SK-N-SH treated with all-trans-retinoic acid at 6 μM for 48 hours (cell line): ENCODE data around the gene TXLNA.
A peak's percentile ranks its signal among the peaks of the same experiment; 100 is the strongest.

Experiments
- ATAC-seq: fragments of 200-7000 bp; cut with Tn5 transposase; 3 replicates; pipeline ENCODE4 v1.9.1; 2020; ENCODE audit warnings: mild to moderate bottlenecking, moderate library complexity
- ARNTL ChIP-seq: fragments of 450-650 bp; formaldehyde crosslinking; IDR thresholded peaks from 2 replicates; pipeline ENCODE4 v1.5.0; 2020; ENCODE audit warnings: low read depth, mild to moderate bottlenecking, moderate library complexity, borderline replicate concordance
- BACH2 ChIP-seq: fragments of 250-450 bp; sonication (Bioruptor Pico); IDR thresholded peaks from 2 replicates; pipeline ENCODE4 v1.9.0; 2021; ENCODE audit warnings: mild to moderate bottlenecking, borderline replicate concordance
- CSDC2 ChIP-seq: fragments of 250-450 bp; sonication (Bioruptor Pico); IDR thresholded peaks from 2 replicates; pipeline ENCODE4 v1.5.0; 2020; ENCODE audit warnings: mild to moderate bottlenecking, moderate library complexity
- CSRNP3 ChIP-seq: fragments of 250-450 bp; sonication (Bioruptor Pico); IDR thresholded peaks from 2 replicates; pipeline ENCODE4 v1.5.1; 2021; ENCODE audit warnings: mild to moderate bottlenecking, moderate library complexity
- ESRRG ChIP-seq: fragments of 250-450 bp; sonication (Bioruptor Pico); IDR thresholded peaks from 2 replicates; pipeline ENCODE4 v1.6.1; 2021; ENCODE audit warnings: mild to moderate bottlenecking
- GLIS3 ChIP-seq: fragments of 250-450 bp; sonication (Bioruptor Pico); IDR thresholded peaks from 2 replicates; pipeline ENCODE4 v1.5.0; 2020; ENCODE audit warnings: mild to moderate bottlenecking, moderate library complexity
- ISL1 ChIP-seq: fragments of 250-450 bp; sonication (Bioruptor Pico); IDR thresholded peaks from 2 replicates; pipeline ENCODE4 v2.1.2; 2022; ENCODE audit warnings: mild to moderate bottlenecking, moderate library complexity
- OSR1 ChIP-seq: fragments of 250-450 bp; sonication (Bioruptor Pico); IDR thresholded peaks from 2 replicates; pipeline ENCODE4 v1.8.0; 2022; ENCODE audit warnings: moderate library complexity, mild to moderate bottlenecking, inconsistent platforms
- PATZ1 ChIP-seq: fragments of 250-450 bp; sonication (Bioruptor Pico); IDR thresholded peaks from 2 replicates; pipeline ENCODE4 v1.8.0; 2020; ENCODE audit warnings: mild to moderate bottlenecking, moderate library complexity, borderline replicate concordance
- PPARA ChIP-seq: fragments of 250-450 bp; sonication (Bioruptor Pico); IDR thresholded peaks from 2 replicates; pipeline ENCODE4 v1.5.0; 2020; ENCODE audit warnings: mild to moderate bottlenecking, borderline replicate concordance
- RARB ChIP-seq: fragments of 250-450 bp; sonication (Bioruptor Pico); IDR thresholded peaks from 2 replicates; pipeline ENCODE4 v1.8.0; 2021; ENCODE audit warnings: mild to moderate bottlenecking, moderate library complexity
- SNAI2 ChIP-seq: fragments of 250-450 bp; sonication (Bioruptor Pico); IDR thresholded peaks from 2 replicates; pipeline ENCODE4 v1.5.0; 2020; ENCODE audit warnings: mild to moderate bottlenecking, moderate library complexity
- TCF4 ChIP-seq: fragments of 250-450 bp; sonication (Bioruptor Pico); IDR thresholded peaks from 2 replicates; pipeline ENCODE4 v1.8.0; 2021; ENCODE audit warnings: mild to moderate bottlenecking, moderate library complexity, borderline replicate concordance
- TOX ChIP-seq: fragments of 250-450 bp; sonication (Bioruptor Pico); IDR thresholded peaks from 2 replicates; pipeline ENCODE4 v1.8.0; 2021; ENCODE audit warnings: mild to moderate bottlenecking, moderate library complexity, borderline replicate concordance
- TSHZ2 ChIP-seq: fragments of 250-450 bp; sonication (Bioruptor Pico); IDR thresholded peaks from 2 replicates; pipeline ENCODE4 v1.5.0; 2020; ENCODE audit warnings: mild to moderate bottlenecking, moderate library complexity
- ZFP3 ChIP-seq: fragments of 250-450 bp; sonication (Bioruptor Pico); IDR thresholded peaks from 2 replicates; pipeline ENCODE4 v1.5.0; 2020; ENCODE audit warnings: mild to moderate bottlenecking, moderate library complexity
- ZFP30 ChIP-seq: fragments of 450-650 bp; formaldehyde crosslinking; IDR thresholded peaks from 2 replicates; pipeline ENCODE4 v1.5.0; 2022; ENCODE audit warnings: mild to moderate bottlenecking, moderate library complexity
- ZNF565 ChIP-seq: fragments of 450-650 bp; formaldehyde crosslinking; conservative IDR thresholded peaks from 2 replicates; pipeline ENCODE4 v1.5.0; 2020; ENCODE audit warnings: low read depth, mild to moderate bottlenecking, moderate library complexity
- ZNF70 ChIP-seq: fragments of 450-650 bp; formaldehyde crosslinking; IDR thresholded peaks from 2 replicates; pipeline ENCODE4 v1.5.0; 2020; ENCODE audit warnings: mild to moderate bottlenecking, moderate library complexity
- ZNF8 ChIP-seq: fragments of 450-650 bp; formaldehyde crosslinking; IDR thresholded peaks from 2 replicates; pipeline ENCODE4 v1.5.0; 2020; ENCODE audit warnings: mild to moderate bottlenecking, moderate library complexity
- TF ChIP-seq, protein P1 (sequence below): fragments of 250-450 bp; sonication (Bioruptor Pico); IDR thresholded peaks from 2 replicates; pipeline ENCODE4 v1.5.1; 2020; ENCODE audit warnings: low read depth, mild to moderate bottlenecking, moderate library complexity
- TF ChIP-seq, protein P2 (sequence below): fragments of 250-450 bp; sonication (Bioruptor Pico); IDR thresholded peaks from 2 replicates; pipeline ENCODE4 v1.8.0; 2021; ENCODE audit warnings: low read depth, mild to moderate bottlenecking, moderate library complexity, borderline replicate concordance

Gene TXLNA

DNA sequence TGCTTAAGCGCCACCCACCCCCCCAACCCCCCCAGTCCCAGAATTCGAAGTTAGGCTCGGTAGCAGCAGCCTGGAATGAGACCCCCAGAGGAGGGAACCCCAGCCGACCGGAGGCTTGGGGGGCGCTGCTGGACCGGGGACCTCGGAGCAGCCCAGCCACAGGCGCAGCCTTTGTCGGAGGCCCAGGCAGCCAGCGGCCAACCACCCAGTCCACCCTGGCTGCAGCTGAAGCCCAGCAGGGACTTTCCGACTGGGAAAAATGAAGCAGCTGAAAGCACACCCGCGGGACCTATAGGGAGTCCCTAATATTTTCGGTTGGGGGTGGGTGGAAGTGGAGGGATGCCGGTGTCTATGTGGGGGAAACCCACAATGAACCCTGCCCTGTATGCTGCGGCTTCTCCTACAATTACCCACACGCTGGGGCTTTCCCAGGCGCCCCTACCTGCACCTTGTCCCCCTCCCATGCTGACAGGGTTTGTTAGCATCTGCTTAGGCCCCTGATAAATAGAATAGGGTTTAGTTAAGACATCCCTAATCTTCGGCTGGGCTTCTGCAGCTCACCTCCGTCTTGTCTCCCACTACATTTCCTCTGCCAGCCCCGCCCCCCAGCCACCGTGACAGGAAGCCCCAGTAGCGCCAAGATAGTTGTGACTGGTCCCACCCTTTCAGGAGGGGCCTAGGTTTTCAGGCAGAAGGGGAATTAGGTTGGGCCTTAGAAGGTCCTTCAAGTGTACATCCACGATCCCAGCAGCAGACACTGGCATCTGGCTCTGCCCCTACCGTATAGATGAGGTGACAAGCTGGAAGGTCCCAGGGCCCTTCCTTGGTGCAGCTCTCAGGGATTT lies 21.8 kb downstream of the TXLNA start:
- ATAC-seq = peak; percentile 53
- no peak for TF ChIP-seq BACH2
- no peak for TF ChIP-seq ESRRG
- TF ChIP-seq TSHZ2 (CRISPR knock-in tag) = no peak
- no peak for TF ChIP-seq GLIS3 (CRISPR knock-in tag)
- no peak for TF ChIP-seq SNAI2
- no peak for TF ChIP-seq ZNF8
- TF ChIP-seq, protein P1, sequence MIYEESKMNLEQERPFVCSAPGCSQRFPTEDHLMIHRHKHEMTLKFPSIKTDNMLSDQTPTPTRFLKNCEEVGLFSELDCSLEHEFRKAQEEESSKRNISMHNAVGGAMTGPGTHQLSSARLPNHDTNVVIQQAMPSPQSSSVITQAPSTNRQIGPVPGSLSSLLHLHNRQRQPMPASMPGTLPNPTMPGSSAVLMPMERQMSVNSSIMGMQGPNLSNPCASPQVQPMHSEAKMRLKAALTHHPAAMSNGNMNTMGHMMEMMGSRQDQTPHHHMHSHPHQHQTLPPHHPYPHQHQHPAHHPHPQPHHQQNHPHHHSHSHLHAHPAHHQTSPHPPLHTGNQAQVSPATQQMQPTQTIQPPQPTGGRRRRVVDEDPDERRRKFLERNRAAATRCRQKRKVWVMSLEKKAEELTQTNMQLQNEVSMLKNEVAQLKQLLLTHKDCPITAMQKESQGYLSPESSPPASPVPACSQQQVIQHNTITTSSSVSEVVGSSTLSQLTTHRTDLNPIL (CRISPR knock-in tag) = no peak
- no peak for TF ChIP-seq ARNTL (CRISPR knock-in tag)
- TF ChIP-seq ISL1 = no peak
- TF ChIP-seq RARB (CRISPR knock-in tag) = no peak
- TF ChIP-seq PPARA = no peak
- no peak for TF ChIP-seq ZFP30 (CRISPR knock-in tag)
- no peak for TF ChIP-seq TOX (CRISPR knock-in tag)
- TF ChIP-seq OSR1 (CRISPR knock-in tag) = no peak
- no peak for TF ChIP-seq ZNF565
- TF ChIP-seq, all 23 proteins: peak for 0

DNA sequence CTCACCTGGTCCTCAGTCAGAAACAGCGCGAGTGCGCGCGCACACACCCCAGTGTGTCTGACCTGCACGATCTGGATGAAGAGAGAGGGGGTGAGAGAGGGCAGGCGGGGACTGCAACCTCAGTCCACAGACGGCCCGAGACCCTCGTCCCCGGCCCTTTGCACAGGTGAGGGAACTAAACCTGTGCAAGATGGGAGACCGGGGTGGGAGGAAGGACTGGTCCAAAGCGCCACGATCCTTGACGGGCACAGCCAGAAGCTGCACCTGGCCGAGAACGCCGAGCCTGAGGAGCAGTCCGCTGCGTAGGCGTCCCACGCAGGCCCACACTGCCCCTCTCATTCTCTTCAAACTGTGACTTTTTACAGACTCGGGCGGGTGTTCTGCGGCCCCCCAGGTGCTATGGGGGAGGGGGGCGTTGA lies 25.5 kb downstream of the TXLNA start:
- TF ChIP-seq RARB (CRISPR knock-in tag) (no peak), CSRNP3 (CRISPR knock-in tag) (no peak), ZNF565 (no peak), ARNTL (CRISPR knock-in tag) (no peak), ZFP30 (CRISPR knock-in tag) (no peak), SNAI2 (no peak), BACH2 (no peak), TCF4 (CRISPR knock-in tag) (no peak), ESRRG (no peak), OSR1 (CRISPR knock-in tag) (no peak), TOX (CRISPR knock-in tag) (no peak), PATZ1 (CRISPR knock-in tag) (no peak), TSHZ2 (CRISPR knock-in tag) (no peak), CSDC2 (CRISPR knock-in tag) (no peak), ZNF8 (no peak), ZNF70 (CRISPR knock-in tag) (no peak), ZFP3 (no peak), PPARA (no peak)
- TF ChIP-seq, protein P2, sequence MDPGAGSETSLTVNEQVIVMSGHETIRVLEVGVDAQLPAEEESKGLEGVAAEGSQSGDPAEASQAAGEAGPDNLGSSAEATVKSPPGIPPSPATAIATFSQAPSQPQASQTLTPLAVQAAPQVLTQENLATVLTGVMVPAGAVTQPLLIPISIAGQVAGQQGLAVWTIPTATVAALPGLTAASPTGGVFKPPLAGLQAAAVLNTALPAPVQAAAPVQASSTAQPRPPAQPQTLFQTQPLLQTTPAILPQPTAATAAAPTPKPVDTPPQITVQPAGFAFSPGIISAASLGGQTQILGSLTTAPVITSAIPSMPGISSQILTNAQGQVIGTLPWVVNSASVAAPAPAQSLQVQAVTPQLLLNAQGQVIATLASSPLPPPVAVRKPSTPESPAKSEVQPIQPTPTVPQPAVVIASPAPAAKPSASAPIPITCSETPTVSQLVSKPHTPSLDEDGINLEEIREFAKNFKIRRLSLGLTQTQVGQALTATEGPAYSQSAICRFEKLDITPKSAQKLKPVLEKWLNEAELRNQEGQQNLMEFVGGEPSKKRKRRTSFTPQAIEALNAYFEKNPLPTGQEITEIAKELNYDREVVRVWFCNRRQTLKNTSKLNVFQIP = no peak
- ATAC-seq = no peak
